Measurements from ENCODE around the gene TRIP13. TPM values are rescaled to one million over a fixed set of nuclear protein-coding genes. Genes with fewer than 3 reads are reported as not detected.
"Not testable (repeated sequence)": the region's sequence is repeated elsewhere in the genome, so short reads cannot be mapped to it uniquely, and the experiment has no call there.

Gene TRIP13
- total RNA-seq, 1 experiment from 2014 or later, result 45.9 TPM

GRCh38 chr5:933251-933861 lies 40.7 kb downstream of the TRIP13 start:
- H3K27ac ChIP-seq (ENCODE audit: low read length), result no peak overlapping the region
- ATAC-seq, result no peak

GRCh38 chr5:933951-934350 lies 41.3 kb downstream of the TRIP13 start:
- ATAC-seq; POLR2A ChIA-PET; H3K36me3 ChIP-seq (ENCODE audit: control insufficient read depth, insufficient read depth, low read length); in situ Hi-C loops (cut with HindIII; ENCODE audit: low pct_unique_long_range_greater_than_20kb, low sequenced_read_pairs); H3K27ac ChIP-seq (ENCODE audit: low read length); H3K9me3 ChIP-seq (ENCODE audit: control insufficient read depth, insufficient read depth, low read depth, low read length); BruUV-seq (replicated peaks); intact Hi-C loops (cut with micrococcal nuclease; ENCODE audit: unreplicated experiment); H3K4me3 ChIP-seq (ENCODE audit: low read depth in 2 of 2, low read length in 2 of 2); H3K4me1 ChIP-seq (ENCODE audit: control insufficient read depth, insufficient read depth, low read length); DNase-seq (ENCODE audit: low read depth, low spot score); H3K27me3 ChIP-seq (ENCODE audit: control insufficient read depth, insufficient read depth, low read length): not testable (repeated sequence)
- CTCF ChIA-PET, result interaction anchor here (0.5 to 1.2 kb wide), 3 partner anchors 76 to 546 kb away, joined by 6 to 9 read pairs (median 8); no protein-coding TSS in a partner anchor

More at GRCh38 chr5:933251-933861, 40.7 kb downstream of the TRIP13 start:
- CTCF ChIA-PET, result no interaction called here
- H3K9me3 ChIP-seq (ENCODE audit: control insufficient read depth, insufficient read depth, low read depth, low read length), result no peaks in the 10 kb centered on the region
- H3K36me3 ChIP-seq (ENCODE audit: control insufficient read depth, insufficient read depth, low read length), result no peaks in the 10 kb centered on the region
- no peaks in the 10 kb centered on the region for H3K27me3 ChIP-seq (ENCODE audit: control insufficient read depth, insufficient read depth, low read length)
- no peaks in the 10 kb centered on the region for H3K4me1 ChIP-seq (ENCODE audit: control insufficient read depth, insufficient read depth, low read length)
- in situ Hi-C loops (cut with HindIII; ENCODE audit: low pct_unique_long_range_greater_than_20kb, low sequenced_read_pairs), result no loop called here
- BruUV-seq (replicated peaks), result no TSS peak
- H3K4me3 ChIP-seq (ENCODE audit: low read depth in 2 of 2, low read length in 2 of 2), result no peak overlapping the region
- no peak for DNase-seq (ENCODE audit: low read depth, low spot score)
- POLR2A ChIA-PET, result no interaction called here
- TF ChIP-seq REST (IDR thresholded peaks at IDR 0.05; ENCODE audit: insufficient read depth in 1 of 2, low read depth in 2 of 2, low read length in 1 of 2) (no peak), SIN3A (IDR thresholded peaks at IDR 0.05; ENCODE audit: borderline replicate concordance, insufficient read depth, low read depth, low read length) (no peak), POLR2AphosphoS5 (IDR thresholded peaks at IDR 0.05; ENCODE audit: low read depth, low read length) (no peak), CTCF (IDR thresholded peaks at IDR 0.05) (no peak), TCF7L2 (IDR thresholded peaks at IDR 0.05; ENCODE audit: low read depth, low read length) (no peak)
- intact Hi-C loops (cut with micrococcal nuclease; ENCODE audit: unreplicated experiment), result no loop called here

- H3K9me3 ChIP-seq (ENCODE audit: control insufficient read depth, insufficient read depth, low read depth, low read length); ATAC-seq; H3K27ac ChIP-seq (ENCODE audit: low read length); DNase-seq (ENCODE audit: low read depth, low spot score); in situ Hi-C loops (cut with HindIII; ENCODE audit: low pct_unique_long_range_greater_than_20kb, low sequenced_read_pairs); H3K4me1 ChIP-seq (ENCODE audit: control insufficient read depth, insufficient read depth, low read length); H3K27me3 ChIP-seq (ENCODE audit: control insufficient read depth, insufficient read depth, low read length); intact Hi-C loops (cut with micrococcal nuclease; ENCODE audit: unreplicated experiment); BruUV-seq (replicated peaks); H3K4me3 ChIP-seq (ENCODE audit: low read depth in 2 of 2, low read length in 2 of 2); H3K36me3 ChIP-seq (ENCODE audit: control insufficient read depth, insufficient read depth, low read length): not testable (repeated sequence)
- CTCF ChIA-PET, result interaction anchor here (0.5 to 1.2 kb wide), 8 partner anchors 75 to 545 kb away, joined by 3 to 9 read pairs (median 5); no protein-coding TSS in a partner anchor
- TF ChIP-seq CTCF (IDR thresholded peaks at IDR 0.05), result peak; percentile 56
- POLR2A ChIA-PET, result interaction anchor here (0.6 to 0.7 kb wide), 3 partner anchors 56 to 215 kb away, joined by 3 to 15 read pairs (median 4); no protein-coding TSS in a partner anchor
Observed at GRCh38 chr5:934381-934967, 41.8 kb downstream of the TRIP13 start.

Data from Panc1 (cell line).